ENCODE data around the gene TUBG2.
A peak's percentile ranks its signal among the peaks of the same experiment; 100 is the strongest.
"Not testable (repeated sequence)": the region's sequence is repeated elsewhere in the genome, so short reads cannot be mapped to it uniquely, and the experiment has no call there.

Gene TUBG2

DNA sequence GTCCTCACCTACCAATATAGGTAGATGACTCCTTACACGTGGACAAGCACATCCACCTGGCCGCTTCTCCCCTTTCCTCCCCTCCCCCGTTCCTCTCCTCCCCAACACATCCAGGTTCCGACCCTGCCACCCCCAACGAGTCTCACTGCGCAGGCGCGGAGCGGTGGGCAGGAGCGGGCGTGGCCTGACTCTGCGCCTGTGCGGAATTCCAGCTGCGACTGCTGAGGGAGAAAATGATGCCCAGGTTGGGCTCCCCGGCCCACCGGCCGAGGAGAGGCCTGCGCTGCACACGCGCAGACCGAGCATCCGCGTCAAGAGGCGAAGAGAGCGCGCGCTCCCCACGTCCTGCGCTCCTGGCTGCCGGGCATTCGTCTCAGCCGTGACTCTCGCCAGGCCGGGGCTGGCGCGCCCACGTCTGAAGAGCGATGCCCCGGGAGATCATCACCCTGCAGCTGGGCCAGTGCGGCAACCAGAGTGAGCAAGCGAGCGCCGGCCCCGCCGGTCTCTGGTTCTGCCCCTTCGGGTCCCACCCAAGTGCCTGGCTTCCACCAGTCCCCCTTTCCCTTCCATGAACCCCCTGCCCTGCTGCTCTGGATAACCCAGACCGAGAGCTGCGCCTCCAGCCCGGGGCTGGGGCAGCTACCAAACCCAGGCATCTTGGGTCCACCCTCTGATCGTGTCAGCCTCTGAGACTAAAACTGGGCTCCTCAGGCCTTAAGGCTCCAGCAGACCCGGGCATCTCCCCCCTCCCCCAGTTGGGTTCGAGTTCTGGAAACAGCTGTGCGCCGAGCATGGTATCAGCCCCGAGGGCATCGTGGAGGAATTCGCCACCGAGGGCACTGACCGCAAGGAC is at the start of gene TUBG2:
TUBG2 (plus strand) TSS at position 206 of the 853 bp plus-strand sequence; CDS start at position 426, 220 bp downstream.
- CTCF ChIA-PET, result interaction anchor here (1.0 to 5.3 kb wide), 6 partner anchors 14 to 81 kb away, joined by 3 to 31 read pairs (median 10); partner anchors contain the start of genes PLEKHH3 and PSMC3IP
- H3K4me3 ChIP-seq (ENCODE audit: low read depth, low read length), result peak within 1 kb of the TSS; percentile 67
- TF ChIP-seq, protein P1, sequence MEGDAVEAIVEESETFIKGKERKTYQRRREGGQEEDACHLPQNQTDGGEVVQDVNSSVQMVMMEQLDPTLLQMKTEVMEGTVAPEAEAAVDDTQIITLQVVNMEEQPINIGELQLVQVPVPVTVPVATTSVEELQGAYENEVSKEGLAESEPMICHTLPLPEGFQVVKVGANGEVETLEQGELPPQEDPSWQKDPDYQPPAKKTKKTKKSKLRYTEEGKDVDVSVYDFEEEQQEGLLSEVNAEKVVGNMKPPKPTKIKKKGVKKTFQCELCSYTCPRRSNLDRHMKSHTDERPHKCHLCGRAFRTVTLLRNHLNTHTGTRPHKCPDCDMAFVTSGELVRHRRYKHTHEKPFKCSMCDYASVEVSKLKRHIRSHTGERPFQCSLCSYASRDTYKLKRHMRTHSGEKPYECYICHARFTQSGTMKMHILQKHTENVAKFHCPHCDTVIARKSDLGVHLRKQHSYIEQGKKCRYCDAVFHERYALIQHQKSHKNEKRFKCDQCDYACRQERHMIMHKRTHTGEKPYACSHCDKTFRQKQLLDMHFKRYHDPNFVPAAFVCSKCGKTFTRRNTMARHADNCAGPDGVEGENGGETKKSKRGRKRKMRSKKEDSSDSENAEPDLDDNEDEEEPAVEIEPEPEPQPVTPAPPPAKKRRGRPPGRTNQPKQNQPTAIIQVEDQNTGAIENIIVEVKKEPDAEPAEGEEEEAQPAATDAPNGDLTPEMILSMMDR (IDR thresholded peaks at IDR 0.05; ENCODE audit: insufficient read depth, low read length, missing control alignments), result no peak
- POLR2A ChIA-PET, result interaction anchor here (0.6 to 2.3 kb wide), 4 partner anchors 8 to 61 kb away, joined by 3 to 5 read pairs (median 4); no protein-coding TSS in a partner anchor
- no peak for DNase-seq (ENCODE audit: low read depth, low spot score)

DNA sequence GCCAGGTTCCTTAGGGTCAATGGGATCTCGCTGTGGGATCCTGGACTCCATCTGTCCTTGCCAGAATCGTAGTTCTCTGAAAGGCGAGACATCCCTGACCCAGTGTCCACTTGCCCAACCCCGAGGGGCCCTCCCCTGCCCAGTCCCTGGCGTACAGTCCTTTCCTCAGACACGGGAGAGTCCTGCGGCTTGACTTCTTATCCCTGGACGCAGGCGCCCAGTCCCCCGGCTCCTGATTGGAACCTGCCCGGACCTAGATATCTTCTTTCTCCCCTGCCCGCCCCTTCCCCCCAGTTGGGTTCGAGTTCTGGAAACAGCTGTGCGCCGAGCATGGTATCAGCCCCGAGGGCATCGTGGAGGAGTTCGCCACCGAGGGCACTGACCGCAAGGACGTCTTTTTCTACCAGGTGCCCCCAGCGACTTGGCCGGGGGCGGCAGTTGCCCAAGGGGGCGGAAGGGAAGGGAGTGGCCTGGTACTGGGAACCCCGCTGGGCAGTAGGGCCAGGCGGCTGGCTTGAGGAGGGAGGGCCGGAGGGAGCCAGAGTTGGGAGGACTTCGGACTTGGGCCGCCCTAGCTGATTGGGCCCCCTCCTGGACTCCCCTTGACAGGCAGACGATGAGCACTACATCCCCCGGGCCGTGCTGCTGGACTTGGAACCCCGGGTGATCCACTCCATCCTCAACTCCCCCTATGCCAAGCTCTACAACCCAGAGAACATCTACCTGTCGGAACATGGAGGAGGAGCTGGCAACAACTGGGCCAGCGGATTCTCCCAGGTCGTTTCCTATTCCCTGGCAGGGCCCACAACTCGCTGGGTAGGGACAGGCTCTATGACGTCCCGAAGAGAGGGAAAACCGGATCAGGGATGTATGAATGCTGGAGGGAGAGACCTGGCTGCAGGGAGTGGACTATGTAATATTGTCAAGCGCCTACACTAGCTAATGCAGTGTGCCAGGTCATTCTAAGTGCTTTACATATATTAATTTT is 49.0 kb upstream of the TUBG2 start:
- ChIA-PET POLR2A (interaction anchor here (0.8 to 2.0 kb wide), 6 partner anchors 8 to 73 kb away, joined by 3 to 11 read pairs (median 4); partner anchors contain the start of genes PLEKHH3 and PSMC3IP), CTCF (interaction anchor here (1.0 to 2.5 kb wide), 8 partner anchors 9 to 153 kb away, joined by 3 to 8 read pairs (median 5); no protein-coding TSS in a partner anchor)

GRCh38 chr17:42612013-42612412 is 47.1 kb upstream of the TUBG2 start:
- CTCF ChIA-PET, result interaction anchor here (1.0 kb wide), 1 partner anchor 69 kb away, joined by 4 read pairs; no protein-coding TSS in a partner anchor
- POLR2A ChIA-PET, result no interaction called here
- no peak overlapping the region for H3K4me3 ChIP-seq (ENCODE audit: low read depth, low read length)
- DNase-seq (ENCODE audit: low read depth, low spot score), result no peak
- TF ChIP-seq, protein P1 (IDR thresholded peaks at IDR 0.05; ENCODE audit: insufficient read depth, low read length, missing control alignments), result no peak

More for the DNA sequence above, 49.0 kb upstream of the TUBG2 start:
- not testable (repeated sequence) for DNase-seq (ENCODE audit: low read depth, low spot score)
- H3K4me3 ChIP-seq (ENCODE audit: low read depth, low read length), result peak overlapping the region; percentile 89

DNA sequence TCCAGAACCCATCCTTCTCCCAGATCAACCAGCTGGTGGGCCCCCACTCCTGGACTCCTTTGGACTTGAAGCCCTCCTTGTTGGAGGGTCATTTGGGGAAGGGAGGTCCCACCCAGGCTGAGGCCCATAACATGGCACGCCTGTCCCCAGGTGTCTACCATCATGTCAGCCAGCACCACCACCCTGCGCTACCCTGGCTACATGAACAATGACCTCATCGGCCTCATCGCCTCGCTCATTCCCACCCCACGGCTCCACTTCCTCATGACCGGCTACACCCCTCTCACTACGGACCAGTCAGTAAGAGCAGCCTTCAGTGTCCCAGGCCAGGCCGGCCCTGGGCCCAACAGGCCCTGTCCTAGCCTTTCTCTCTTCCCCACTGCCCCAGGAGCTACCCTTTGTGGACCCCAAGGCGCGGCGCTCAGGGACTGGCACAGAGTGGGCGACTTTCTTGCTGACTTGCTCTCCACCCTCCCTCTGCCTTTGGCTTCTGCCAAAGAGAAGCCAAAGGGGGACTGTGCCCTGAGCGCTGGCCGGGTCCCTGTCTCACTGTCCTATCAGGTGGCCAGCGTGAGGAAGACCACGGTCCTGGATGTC is 45.3 kb upstream of the TUBG2 start:
- DNase-seq (ENCODE audit: low read depth, low spot score), result no peak
- TF ChIP-seq, protein P1 (IDR thresholded peaks at IDR 0.05; ENCODE audit: insufficient read depth, low read length, missing control alignments), result no peak
- POLR2A ChIA-PET, result no interaction called here
- H3K4me3 ChIP-seq (ENCODE audit: low read depth, low read length), result no peak overlapping the region
- CTCF ChIA-PET, result no interaction called here

GRCh38 chr17:42617956-42618431 is 41.1 kb upstream of the TUBG2 start:
- POLR2A ChIA-PET, result interaction anchor here (2.4 kb wide), 1 partner anchor 9 kb away, joined by 11 read pairs; the partner anchor contains the start of genes RETREG3 and TUBG1
- CTCF ChIA-PET, result interaction anchor here (1.4 kb wide), 1 partner anchor 36 kb away, joined by 4 read pairs; no protein-coding TSS in a partner anchor
- DNase-seq (ENCODE audit: low read depth, low spot score), result no peak
- TF ChIP-seq, protein P1 (IDR thresholded peaks at IDR 0.05; ENCODE audit: insufficient read depth, low read length, missing control alignments), result no peak
- no peak overlapping the region for H3K4me3 ChIP-seq (ENCODE audit: low read depth, low read length)

Measured in AG04449 (cell line).